Ascending aorta (tissue), 2 donors: ENCODE results near the gene SPON1. TPM values are rescaled to one million over a fixed set of nuclear protein-coding genes. Genes with fewer than 3 reads are reported as not detected.
A peak's percentile ranks its signal among the peaks of the same experiment; 100 is the strongest.

Source experiments
- DNase-seq, 2 donors: peaks; one replicate each; pipeline ENCODE4 v3.0.0-alpha.2; 2019; ENCODE audit warnings: low spot score in 2 of 2
- H3K27ac ChIP-seq, 2 donors: fragments of 200-600 bp; sonication (generic); one replicate each; pipeline ENCODE4 v1.5.1; 2016 to 2017; ENCODE audit warnings: mild to moderate bottlenecking in 1 of 2
- H3K27me3 ChIP-seq: fragments of 200-600 bp; sonication (generic); one replicate; pipeline ENCODE4 v1.5.1; 2017
- H3K36me3 ChIP-seq, 2 donors: fragments of 200-600 bp; sonication (generic); one replicate each; pipeline ENCODE4 v1.5.1; 2016
- H3K4me1 ChIP-seq, 2 donors: fragments of 200-600 bp; sonication (generic); one replicate each; pipeline ENCODE4 v1.5.1; 2016 to 2017; ENCODE audit warnings: mild to moderate bottlenecking in 1 of 2
- H3K4me3 ChIP-seq, 2 donors: fragments of 200-600 bp; sonication (generic); one replicate each; pipeline ENCODE4 v1.5.1; 2016 to 2017; ENCODE audit warnings: mild to moderate bottlenecking in 1 of 2
- H3K9me3 ChIP-seq, 2 donors: fragments of 200-600 bp; sonication (generic); one replicate each; pipeline ENCODE4 v1.5.1; 2016
- intact Hi-C: fragments of 100-400 bp; cut with DNase I; formaldehyde crosslinking; loops from one replicate; pipeline ENCODE4 v1.15.1; 2023
- total RNA-seq: library from RNA; depleted of rRNA; stranded (reverse); fragments of >200 nt; gene quantifications from one replicate; pipeline ENCODE4 v1.1.0, GENCODE V29; 2016
- TF ChIP-seq, protein P1 (sequence below), 3 experiments: fragments of 200-600 bp in 2 of 3; fragments of 450-650 bp in 1 of 3; sonication (generic) in 2 of 3; IDR thresholded peaks; one replicate each; pipeline ENCODE4 v1.5.1; 2016 to 2019; ENCODE audit warnings: antibody characterized with exemption in 3 of 3, mild to moderate bottlenecking in 1 of 3, moderate library complexity in 1 of 3

SPON1 gene
- total RNA-seq, 1 donor from 2014 or later: 37.8 TPM

DNA sequence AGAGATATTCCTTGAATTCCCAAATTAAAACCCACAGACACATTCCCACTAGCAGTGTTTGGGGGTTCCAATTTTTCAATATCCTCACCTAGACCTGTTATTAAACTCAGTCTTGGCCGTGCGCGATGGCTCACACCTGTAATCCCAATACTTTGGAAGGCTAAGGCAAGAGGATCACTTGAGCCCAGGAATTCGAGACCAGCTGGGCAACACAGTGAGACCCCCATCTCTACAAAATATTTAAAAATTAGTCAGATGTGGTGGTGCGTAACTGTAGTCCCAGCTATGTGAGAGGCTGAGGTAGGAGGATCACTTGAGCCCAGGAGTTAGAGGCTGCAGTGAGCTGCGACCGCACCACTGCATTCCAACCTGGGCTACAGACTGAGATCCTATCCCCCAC lies 343.1 kb downstream of the SPON1 start:
- no peak for DNase-seq
- Histone ChIP-seq H3K9me3 (no peaks in the 10 kb centered on the region), H3K4me3 (no peak overlapping the region), H3K27ac (no peak overlapping the region), H3K27me3 (no peaks in the 10 kb centered on the region), H3K36me3 (no peaks in the 10 kb centered on the region), H3K4me1 (peaks cover 3 to 17% of the 10 kb centered on the region in 2 donors)
- TF ChIP-seq, protein P1, sequence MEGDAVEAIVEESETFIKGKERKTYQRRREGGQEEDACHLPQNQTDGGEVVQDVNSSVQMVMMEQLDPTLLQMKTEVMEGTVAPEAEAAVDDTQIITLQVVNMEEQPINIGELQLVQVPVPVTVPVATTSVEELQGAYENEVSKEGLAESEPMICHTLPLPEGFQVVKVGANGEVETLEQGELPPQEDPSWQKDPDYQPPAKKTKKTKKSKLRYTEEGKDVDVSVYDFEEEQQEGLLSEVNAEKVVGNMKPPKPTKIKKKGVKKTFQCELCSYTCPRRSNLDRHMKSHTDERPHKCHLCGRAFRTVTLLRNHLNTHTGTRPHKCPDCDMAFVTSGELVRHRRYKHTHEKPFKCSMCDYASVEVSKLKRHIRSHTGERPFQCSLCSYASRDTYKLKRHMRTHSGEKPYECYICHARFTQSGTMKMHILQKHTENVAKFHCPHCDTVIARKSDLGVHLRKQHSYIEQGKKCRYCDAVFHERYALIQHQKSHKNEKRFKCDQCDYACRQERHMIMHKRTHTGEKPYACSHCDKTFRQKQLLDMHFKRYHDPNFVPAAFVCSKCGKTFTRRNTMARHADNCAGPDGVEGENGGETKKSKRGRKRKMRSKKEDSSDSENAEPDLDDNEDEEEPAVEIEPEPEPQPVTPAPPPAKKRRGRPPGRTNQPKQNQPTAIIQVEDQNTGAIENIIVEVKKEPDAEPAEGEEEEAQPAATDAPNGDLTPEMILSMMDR (IDR thresholded peaks at IDR 0.05): no peak
- intact Hi-C loops: no loop called here

DNA sequence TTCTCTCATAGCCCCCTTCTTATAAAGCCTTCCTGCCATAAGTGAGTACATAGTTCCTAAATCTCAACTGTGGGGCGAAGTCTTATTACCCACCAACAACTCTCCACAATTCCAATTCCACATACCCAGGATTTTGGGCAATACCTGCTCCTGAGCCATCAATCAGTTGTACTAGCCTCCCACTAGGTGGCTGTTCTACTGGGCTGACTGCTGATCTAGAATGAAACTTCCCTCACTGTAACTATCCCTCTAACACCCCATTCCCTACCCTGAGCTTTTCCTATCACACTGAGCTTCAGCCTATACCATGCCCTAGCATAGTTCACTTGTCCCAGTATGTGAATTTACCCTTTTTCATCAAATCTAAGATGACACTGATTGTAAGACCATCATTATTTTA lies 344.0 kb downstream of the SPON1 start:
- Histone ChIP-seq H3K4me3 (no peak overlapping the region), H3K4me1 (peaks cover 0 to 20% of the 10 kb centered on the region in 2 donors), H3K36me3 (no peaks in the 10 kb centered on the region), H3K27ac (no peak overlapping the region), H3K9me3 (no peaks in the 10 kb centered on the region), H3K27me3 (no peaks in the 10 kb centered on the region)
- intact Hi-C loops: no loop called here
- TF ChIP-seq, protein P1 (IDR thresholded peaks at IDR 0.05): no peak
- no peak for DNase-seq

DNA sequence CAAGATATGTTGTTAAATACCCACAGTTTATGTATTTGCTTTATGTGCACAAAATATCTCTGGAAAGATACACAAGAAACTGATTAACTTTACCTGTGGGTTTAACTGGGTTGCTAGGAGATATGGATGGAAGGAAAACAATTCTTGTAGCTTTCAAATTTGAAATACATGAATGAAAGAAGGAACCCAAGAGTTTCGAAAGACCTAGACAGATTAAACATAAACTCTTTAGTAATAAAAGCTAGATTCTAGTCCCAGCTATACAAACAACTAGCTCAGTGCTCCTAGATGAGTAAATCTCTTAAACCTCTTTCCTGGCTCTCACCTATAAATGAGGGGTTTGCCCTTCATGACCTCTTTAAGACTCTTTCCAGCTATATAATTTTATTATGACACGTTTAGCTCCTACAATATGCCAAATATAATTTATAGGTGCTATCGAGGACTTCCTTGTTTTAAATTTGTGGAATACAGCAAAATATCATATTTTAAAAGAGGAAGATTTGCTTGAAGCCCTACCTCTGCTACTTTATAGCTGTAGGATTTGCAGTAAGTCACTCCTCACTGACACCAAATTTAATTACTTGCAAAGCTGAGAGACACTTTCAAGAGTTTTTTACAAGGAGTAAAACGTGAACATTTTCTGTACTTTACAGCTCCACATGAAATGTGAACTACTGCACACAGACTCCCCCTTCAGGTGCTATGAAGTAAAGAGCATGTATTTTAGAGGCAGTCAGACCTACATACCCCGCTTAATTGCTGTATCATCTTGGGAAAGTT lies 345.8 kb downstream of the SPON1 start:
- intact Hi-C loops: no loop called here
- no peaks in the 10 kb centered on the region for H3K27me3 ChIP-seq

DNA sequence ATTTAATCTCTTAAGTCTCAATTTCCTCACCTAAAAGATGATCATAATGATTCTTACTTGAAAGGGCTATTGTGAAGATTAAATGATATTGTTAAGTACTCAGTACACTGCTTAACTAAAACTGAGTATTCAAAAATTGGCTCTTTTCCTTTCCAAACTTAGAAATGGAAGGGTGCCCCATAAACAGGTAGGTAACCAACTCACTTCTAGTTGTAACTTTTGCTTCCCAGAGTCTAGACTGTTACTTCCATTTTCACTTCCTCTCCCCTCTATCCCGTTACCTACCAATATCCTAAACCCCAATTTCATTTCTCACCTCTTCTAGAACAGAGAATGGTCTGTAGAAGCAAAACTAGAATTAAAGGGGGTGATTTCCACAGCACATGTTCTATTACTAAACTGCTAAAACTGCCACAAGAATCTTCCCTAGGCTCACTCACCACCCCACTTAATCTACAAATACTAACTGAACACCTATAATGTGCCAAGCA lies 346.4 kb downstream of the SPON1 start:
- peaks cover 0 to 34% of the 10 kb centered on the region in 2 donors for H3K4me1 ChIP-seq
- DNase-seq: no peak
- no peak overlapping the region for H3K27ac ChIP-seq
- no peaks in the 10 kb centered on the region for H3K9me3 ChIP-seq
- no peaks in the 10 kb centered on the region for H3K36me3 ChIP-seq
- intact Hi-C loops: no loop called here
- no peaks in the 10 kb centered on the region for H3K27me3 ChIP-seq
- H3K4me3 ChIP-seq: no peak overlapping the region
- TF ChIP-seq, protein P1 (IDR thresholded peaks at IDR 0.05): no peak

More for the DNA sequence above, 345.8 kb downstream of the SPON1 start:
- TF ChIP-seq, protein P1 (IDR thresholded peaks at IDR 0.05): peak in 2 of 3 experiments; percentile 53 to 57
- peaks cover 0 to 30% of the 10 kb centered on the region in 2 donors for H3K4me1 ChIP-seq
- H3K36me3 ChIP-seq: no peaks in the 10 kb centered on the region
- no peak overlapping the region for H3K27ac ChIP-seq
- no peak for DNase-seq
- H3K4me3 ChIP-seq: no peak overlapping the region
- H3K9me3 ChIP-seq: no peaks in the 10 kb centered on the region

DNA sequence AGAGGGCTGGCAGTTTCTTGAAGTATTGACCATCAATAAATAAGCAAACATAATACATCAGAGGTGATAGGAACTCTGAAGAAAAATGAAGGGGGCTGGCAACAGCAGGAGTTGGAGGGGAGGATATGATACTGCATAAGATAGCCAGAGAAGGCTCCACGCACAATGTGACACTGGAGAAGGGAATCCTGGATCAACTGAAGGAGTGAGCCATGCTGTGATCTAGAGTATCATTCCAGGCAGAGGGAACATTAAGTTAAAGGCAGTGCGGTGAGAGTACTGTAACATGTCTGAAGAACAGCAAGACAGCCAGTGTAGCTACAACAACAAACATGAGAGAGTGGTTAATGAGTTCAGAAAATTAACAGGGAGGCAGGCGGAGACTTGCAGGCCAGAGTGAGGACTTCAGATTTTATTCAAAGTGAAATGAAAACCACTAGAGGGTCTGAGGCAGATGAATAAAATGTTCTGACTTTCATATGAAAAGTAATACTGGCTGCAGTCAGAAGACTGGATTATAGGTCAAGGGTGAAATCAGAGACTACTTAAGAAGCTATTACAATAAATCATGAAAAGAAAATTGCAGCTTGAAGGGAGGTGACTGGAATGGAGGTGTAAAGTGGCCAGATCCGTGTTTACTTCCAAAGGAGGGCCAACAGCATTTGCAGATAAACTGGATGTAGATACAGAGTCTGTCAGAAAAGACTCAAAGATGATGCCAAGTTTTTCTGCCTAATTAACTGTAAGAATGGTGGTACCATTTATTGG lies 347.1 kb downstream of the SPON1 start:
- Histone ChIP-seq H3K36me3 (no peaks in the 10 kb centered on the region), H3K4me3 (no peak overlapping the region), H3K4me1 (peaks cover 0 to 35% of the 10 kb centered on the region in 2 donors), H3K9me3 (no peaks in the 10 kb centered on the region), H3K27me3 (no peaks in the 10 kb centered on the region), H3K27ac (no peak overlapping the region)
- TF ChIP-seq, protein P1 (IDR thresholded peaks at IDR 0.05): no peak
- intact Hi-C loops: no loop called here
- DNase-seq: no peak
